ENCODE measurements around the gene UBP1. TPM values are rescaled to one million over a fixed set of nuclear protein-coding genes. Genes with fewer than 3 reads are reported as not detected.
"Not testable (repeated sequence)": the region's sequence is repeated elsewhere in the genome, so short reads cannot be mapped to it uniquely, and the experiment has no call there.

UBP1 gene
- total RNA-seq, 4 donors from 2014 or later = 65.9 to 180 (median 86.1) TPM

DNA sequence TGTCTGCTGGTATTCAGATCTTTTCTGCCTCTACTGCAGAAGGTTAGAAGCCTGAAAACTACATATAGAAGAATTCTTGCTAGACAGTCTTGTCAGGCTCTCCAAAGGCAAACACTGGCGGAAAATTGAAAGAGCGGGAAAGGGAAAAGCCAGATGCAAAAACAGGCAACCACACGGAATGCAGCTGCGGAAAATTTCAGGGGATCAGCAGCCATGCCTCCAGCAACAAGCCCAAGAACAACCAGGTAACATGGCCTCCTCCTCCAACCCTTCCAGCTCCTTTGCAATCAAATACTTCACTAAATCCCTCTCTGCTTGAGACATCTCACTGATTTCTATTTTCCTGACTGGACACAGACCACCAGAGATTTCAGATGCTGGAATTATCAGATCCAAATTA, 9.6 kb downstream of the UBP1 start:
- intact Hi-C loops (cut with DNase I; ENCODE audit: low total_unique reads) = no loop called here
- in situ Hi-C loops (cut with MboI; ENCODE audit: low pct_ligation_motif_present in 1 of 4, low pct_unique_long_range_greater_than_20kb in 1 of 4, low sequenced_read_pairs in 3 of 4) = loop anchor here in 2 of 4 donors (25.0 kb wide), 1 partner anchor 357 kb away; the partner anchor contains the start of gene PDCD6IP (in 2 of the 2)
- DNase-seq = no peak
- Histone ChIP-seq H3K4me1 (peaks cover 8 to 81% (median 47%) of the 10 kb centered on the region in 4 donors), H3K27me3 (no peaks in the 10 kb centered on the region), H3K27ac (no peak overlapping the region), H3K4me3 (no peak overlapping the region), H3K9me3 (no peaks in the 10 kb centered on the region), H3K36me3 (no peaks in the 10 kb centered on the region)
- 93 to 97% methylated on average over 4 of the region's 4 CpGs for WGBS, 2 donors (ENCODE audit: low coverage in 1 of 2)
- TF ChIP-seq POLR2A (IDR thresholded peaks at IDR 0.05) (no peak), EP300 (IDR thresholded peaks at IDR 0.05; ENCODE audit: low read depth) (no peak), POLR2AphosphoS5 (IDR thresholded peaks at IDR 0.05) (no peak)
- TF ChIP-seq, protein P1, sequence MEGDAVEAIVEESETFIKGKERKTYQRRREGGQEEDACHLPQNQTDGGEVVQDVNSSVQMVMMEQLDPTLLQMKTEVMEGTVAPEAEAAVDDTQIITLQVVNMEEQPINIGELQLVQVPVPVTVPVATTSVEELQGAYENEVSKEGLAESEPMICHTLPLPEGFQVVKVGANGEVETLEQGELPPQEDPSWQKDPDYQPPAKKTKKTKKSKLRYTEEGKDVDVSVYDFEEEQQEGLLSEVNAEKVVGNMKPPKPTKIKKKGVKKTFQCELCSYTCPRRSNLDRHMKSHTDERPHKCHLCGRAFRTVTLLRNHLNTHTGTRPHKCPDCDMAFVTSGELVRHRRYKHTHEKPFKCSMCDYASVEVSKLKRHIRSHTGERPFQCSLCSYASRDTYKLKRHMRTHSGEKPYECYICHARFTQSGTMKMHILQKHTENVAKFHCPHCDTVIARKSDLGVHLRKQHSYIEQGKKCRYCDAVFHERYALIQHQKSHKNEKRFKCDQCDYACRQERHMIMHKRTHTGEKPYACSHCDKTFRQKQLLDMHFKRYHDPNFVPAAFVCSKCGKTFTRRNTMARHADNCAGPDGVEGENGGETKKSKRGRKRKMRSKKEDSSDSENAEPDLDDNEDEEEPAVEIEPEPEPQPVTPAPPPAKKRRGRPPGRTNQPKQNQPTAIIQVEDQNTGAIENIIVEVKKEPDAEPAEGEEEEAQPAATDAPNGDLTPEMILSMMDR (IDR thresholded peaks at IDR 0.05) = no peak

DNA sequence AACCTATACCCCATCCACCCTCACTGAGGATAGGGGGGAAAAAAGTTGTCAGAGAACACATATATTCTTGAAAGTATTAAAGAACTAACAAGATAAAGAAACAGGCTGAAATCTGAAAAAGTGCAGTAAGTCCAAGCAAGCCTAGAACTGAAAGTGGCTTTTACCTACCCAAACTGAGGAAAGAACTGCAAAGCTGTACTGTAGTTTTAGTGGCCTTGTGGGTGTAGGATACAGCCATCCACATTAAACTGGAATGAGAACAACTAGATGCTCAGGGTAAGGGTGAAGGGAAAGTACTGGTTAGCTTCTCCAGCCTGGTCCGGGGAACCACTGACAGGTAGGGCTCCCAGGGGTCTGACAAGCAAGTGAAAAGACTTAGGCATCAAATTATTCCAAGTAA, 10.1 kb downstream of the UBP1 start:
- no peak overlapping the region for H3K4me3 ChIP-seq
- in situ Hi-C loops (cut with MboI; ENCODE audit: low pct_ligation_motif_present in 1 of 4, low pct_unique_long_range_greater_than_20kb in 1 of 4, low sequenced_read_pairs in 3 of 4) = loop anchor here in 2 of 4 donors (25.0 kb wide), 1 partner anchor 357 kb away; the partner anchor contains the start of gene PDCD6IP (in 2 of the 2)
- no peaks in the 10 kb centered on the region for H3K27me3 ChIP-seq
- DNase-seq = no peak
- TF ChIP-seq EP300 (IDR thresholded peaks at IDR 0.05; ENCODE audit: low read depth) = no peak
- TF ChIP-seq POLR2AphosphoS5 (IDR thresholded peaks at IDR 0.05) = no peak
- no peak for TF ChIP-seq POLR2A (IDR thresholded peaks at IDR 0.05)
- TF ChIP-seq, protein P1 (IDR thresholded peaks at IDR 0.05) = no peak
- WGBS, 2 donors (ENCODE audit: low coverage in 1 of 2) = 80% methylated on average over 1 of the region's 1 CpG; no CpG with 5 or more reads in 1 of the 2 donors
- H3K36me3 ChIP-seq = no peaks in the 10 kb centered on the region
- H3K27ac ChIP-seq = no peak overlapping the region
- H3K9me3 ChIP-seq = no peaks in the 10 kb centered on the region
- peaks cover 8 to 81% (median 49%) of the 10 kb centered on the region in 4 donors for H3K4me1 ChIP-seq
- intact Hi-C loops (cut with DNase I; ENCODE audit: low total_unique reads) = no loop called here

DNA sequence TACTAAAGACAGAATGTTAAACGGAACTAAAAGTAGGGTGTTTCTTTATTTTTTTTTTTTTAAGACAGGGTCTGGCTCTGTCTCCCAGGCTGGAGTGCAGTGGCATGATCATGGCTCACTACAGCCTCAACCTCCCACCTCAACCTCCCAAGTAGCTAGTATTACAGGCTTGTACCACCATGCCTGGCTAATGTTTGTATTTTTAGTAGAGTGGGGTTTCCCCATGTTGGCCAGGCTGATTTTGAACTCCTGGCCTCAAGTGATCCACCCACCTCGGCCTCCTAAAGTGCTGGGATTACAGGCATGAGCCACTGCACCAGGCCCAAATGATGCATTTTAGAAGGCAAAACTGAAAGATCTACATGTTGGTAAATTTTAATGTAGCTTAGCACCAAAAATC, 10.9 kb downstream of the UBP1 start:
- H3K36me3 ChIP-seq; DNase-seq; H3K27ac ChIP-seq; H3K27me3 ChIP-seq; H3K4me3 ChIP-seq; H3K9me3 ChIP-seq; intact Hi-C loops (cut with DNase I; ENCODE audit: low total_unique reads): not testable (repeated sequence)
- WGBS, 2 donors (ENCODE audit: low coverage in 1 of 2) = 62 to 67% methylated on average over 1 to 2 of the region's 2 CpGs
- in situ Hi-C loops (cut with MboI; ENCODE audit: low pct_ligation_motif_present in 1 of 4, low pct_unique_long_range_greater_than_20kb in 1 of 4, low sequenced_read_pairs in 3 of 4) = loop anchor here in 2 of 4 donors (25.0 kb wide), 1 partner anchor 358 kb away; the partner anchor contains the start of gene PDCD6IP (in 2 of the 2)
- H3K4me1 ChIP-seq = peaks cover 8 to 79% (median 51%) of the 10 kb centered on the region in 4 donors

DNA sequence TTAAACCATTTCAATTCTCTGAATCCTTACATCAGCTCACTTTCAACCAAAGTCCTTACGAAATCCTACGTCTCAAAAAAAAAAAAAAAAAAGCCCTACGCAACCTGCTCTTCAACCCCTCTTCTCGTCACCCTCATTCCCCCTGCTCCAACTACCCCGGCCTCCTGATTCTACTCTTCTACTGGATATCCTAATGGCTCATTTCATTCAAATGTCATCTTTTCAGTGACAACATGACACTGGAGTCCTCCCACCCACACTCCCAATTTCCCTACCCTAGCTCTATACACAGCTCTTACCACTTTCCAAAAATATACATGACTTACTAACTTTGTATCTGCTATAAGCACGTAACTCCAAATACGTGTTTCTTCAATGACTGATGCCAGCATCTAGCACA, 11.5 kb downstream of the UBP1 start:
- TF ChIP-seq, protein P1 (IDR thresholded peaks at IDR 0.05) = no peak
- TF ChIP-seq POLR2A (IDR thresholded peaks at IDR 0.05) (no peak), POLR2AphosphoS5 (IDR thresholded peaks at IDR 0.05) (no peak), EP300 (IDR thresholded peaks at IDR 0.05; ENCODE audit: low read depth) (no peak)
- 80 to 84% methylated on average over 7 of the region's 7 CpGs for WGBS, 2 donors (ENCODE audit: low coverage in 1 of 2)
- in situ Hi-C loops (cut with MboI; ENCODE audit: low pct_ligation_motif_present in 1 of 4, low pct_unique_long_range_greater_than_20kb in 1 of 4, low sequenced_read_pairs in 3 of 4) = loop anchor here in 2 of 4 donors (25.0 kb wide), 1 partner anchor 359 kb away; the partner anchor contains the start of gene PDCD6IP (in 2 of the 2)

More for the DNA sequence above, 11.5 kb downstream of the UBP1 start:
- Histone ChIP-seq H3K4me3 (no peak overlapping the region), H3K9me3 (no peaks in the 10 kb centered on the region), H3K27me3 (no peaks in the 10 kb centered on the region), H3K4me1 (peaks cover 8 to 77% (median 49%) of the 10 kb centered on the region in 4 donors), H3K27ac (no peak overlapping the region), H3K36me3 (peaks cover 0 to 2% (median 0%) of the 10 kb centered on the region in 4 donors)
- DNase-seq = no peak
- intact Hi-C loops (cut with DNase I; ENCODE audit: low total_unique reads) = no loop called here

All from transverse colon (tissue), 4 donors.